SK-N-DZ (cell line): ENCODE data around the gene FGF19.

ENCODE experiments used
- DNase-seq: peaks from one replicate; pipeline ENCODE4 v3.0.0-alpha.2; 2015; ENCODE audit warnings: low spot score

Gene FGF19

DNA sequence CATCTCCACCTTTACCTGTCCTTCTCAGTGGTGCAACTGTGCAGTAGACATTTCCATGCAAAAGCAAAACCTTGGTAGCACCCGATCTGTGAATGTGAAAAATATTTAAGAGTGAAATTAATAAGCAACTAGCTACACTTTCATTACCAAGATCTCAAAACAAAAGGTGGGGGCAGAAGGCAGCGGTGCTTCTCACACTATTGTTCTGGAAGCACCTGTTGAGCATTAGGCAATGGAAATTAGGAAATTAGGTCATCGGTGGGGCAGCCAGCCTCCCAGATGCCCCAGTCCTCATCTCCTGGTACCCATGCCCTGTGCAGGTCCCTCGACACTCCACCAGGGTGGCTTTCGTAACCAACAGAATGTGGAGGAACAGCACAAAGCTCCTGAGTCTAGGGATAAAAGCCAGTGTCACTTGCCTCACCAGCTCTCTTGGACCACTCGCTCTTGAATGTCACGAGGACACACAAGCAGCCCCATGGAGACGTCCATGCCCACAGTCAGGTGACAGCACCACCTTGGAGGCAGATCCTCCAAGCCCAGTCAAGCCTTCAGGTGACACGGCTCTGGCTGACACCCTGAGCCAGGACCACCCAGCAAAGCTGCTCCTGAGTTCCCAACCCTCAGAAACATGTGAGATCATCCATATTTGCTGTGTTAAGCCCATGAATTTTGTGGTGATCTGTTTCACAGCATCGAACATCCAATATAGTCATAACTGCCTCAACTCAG, 31.9 kb downstream of the FGF19 start:
- no peak for DNase-seq

DNA sequence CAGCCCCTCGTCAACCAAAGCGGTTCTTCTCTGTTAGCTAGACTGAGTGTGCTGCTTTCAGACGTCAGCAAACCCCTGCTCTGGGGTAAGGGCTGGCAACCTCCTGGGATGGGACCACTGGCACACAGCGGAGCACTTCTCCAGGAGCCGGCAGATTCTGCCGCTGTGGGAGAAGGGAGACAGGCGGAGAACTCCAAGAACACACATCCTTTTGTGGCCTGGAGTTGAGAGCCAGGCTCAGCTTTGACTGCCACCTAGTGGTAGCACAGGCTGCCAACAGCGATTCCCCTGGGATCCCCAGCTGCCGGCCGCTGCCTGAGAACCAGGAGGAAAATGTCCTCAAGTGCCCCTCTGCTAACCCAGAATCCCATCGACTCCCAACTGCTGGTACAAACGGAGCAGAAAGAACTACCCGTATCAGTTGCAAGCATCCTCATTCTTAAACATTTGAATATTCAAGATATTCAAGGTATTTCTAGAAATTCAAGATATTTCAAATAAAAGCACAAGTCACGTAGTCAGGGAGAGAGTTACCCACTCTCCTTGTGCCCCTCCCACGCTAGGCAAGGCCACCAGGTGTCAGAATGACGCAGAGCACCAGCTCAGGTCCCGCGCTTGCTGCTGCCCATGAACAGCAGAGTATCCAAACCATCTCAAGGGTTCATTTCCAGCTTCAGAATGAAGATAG, 33.5 kb downstream of the FGF19 start:
- peak; percentile 87 for DNase-seq

DNA sequence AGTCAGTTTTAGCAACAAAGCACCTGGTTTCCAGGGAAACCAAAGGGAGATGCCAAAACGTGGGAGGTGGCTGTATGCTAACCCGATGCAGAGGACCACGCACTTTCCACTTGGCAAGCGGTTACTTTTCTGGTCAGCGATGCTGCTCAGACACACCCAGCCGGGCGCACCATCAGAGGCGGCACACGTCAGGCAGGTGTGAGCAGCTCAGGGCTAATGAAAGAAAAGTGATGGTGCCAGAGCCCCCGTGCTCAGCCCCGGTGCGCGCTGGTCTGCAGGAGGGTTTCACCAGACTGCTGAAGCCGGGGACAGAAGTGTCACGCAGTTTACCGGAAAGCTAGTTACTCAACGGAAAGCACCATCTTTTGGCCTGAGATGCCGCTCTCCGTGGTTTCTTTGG, 34.3 kb downstream of the FGF19 start:
- DNase-seq, result no peak

GRCh38 chr11:69667619-69668604, 35.9 kb downstream of the FGF19 start:
- DNase-seq, result no peak

DNA sequence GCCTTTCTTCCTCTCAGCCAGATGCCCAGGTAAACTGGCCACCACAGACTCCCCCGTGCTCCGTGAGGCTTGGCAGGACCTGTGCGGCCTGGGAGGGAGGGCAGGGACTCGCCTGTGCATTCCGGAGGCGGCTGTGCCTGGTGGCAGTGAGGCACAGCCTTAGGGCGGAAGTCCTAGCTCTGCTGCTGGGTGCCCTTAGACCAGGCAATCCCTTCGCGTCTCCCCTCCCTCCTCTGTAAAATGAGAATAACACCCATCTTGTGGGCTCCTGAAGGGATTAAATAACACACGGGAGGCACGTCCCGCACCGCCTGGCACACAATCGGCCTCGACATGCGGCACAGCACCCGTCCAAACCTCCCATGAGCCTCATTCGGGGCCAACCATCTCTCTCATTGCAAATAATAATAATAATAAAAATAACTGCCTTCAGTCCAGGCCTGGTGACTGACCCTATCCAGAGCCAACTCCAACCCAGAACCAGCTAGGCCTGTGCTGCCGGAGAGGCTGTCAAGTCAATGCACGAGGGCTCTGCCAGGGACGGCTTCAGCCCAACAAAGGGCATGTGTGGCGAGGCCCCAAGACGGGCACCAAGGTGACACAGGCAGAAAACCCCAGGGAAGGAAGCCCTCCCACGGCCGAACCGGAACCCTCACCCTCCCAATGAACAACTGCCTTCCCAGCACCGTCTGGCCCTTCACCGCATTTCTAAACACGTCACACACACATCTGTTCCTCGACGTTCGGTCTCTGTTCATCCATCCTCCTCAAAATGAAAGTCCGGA, 36.9 kb downstream of the FGF19 start:
- DNase-seq, result no peak

DNA sequence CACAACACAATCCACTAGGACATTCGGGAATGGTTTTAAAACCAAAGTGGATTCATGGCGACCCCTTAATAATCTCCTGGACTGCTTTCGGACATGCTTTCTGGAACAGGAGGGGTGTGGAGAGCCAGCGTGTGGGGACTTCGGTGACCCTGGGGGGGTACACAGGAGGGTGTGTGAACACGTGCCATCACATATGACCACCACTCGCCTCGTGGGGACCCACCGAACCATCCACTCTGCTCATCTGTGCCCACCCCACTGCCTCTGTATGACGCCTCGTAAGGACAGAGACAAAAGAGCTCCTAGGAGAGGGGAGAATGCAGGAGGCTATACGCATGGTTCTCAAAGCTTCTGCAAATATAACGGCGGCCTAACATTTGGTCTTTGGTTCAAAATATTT, 37.6 kb downstream of the FGF19 start:
- no peak for DNase-seq

DNA sequence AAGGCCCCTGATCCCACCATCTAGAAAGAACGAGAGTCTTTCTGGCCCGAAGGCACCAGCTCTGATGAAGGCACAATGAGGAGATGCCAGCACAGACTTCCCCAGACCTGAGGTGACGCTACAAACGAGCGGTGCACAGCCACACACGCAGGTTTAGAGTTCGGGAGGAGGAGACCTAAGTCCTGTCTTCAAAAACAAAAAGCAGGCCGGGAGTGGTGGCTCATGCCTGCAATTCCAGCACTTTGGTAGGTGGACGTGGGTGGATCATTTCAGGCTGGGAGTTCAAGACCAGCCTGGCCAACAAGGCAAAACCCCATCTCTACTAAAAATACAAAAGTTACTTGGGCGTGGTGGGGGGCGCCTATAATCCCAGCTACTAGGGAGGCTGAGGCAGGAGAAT, 38.2 kb downstream of the FGF19 start:
- no peak for DNase-seq

- DNase-seq, result no peak
These were observed 38.9 kb downstream of the FGF19 start for GRCh38 chr11:69664901-69665300.

- no peak for DNase-seq
These were observed 39.6 kb downstream of the FGF19 start for GRCh38 chr11:69664103-69664775.

DNA sequence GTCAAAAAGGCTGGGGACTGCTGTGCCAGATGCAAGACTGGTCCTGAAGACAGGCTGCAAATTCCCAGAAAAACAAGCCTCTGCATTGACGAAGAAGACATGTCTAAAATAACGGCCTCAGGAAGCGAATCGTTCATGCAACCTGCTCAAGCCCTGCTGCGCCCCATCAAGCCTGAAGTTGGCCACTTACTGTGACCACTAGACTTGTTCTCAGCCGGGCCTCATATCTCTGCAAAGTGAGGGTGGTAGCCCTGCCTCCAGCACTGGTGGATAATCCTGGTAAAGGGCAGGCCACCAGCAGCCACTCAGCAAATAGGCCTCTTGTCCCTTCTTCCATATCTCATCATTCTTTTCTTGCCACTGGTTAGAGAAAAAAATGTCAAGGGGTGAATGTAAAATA, 40.5 kb downstream of the FGF19 start:
- no peak for DNase-seq

DNA sequence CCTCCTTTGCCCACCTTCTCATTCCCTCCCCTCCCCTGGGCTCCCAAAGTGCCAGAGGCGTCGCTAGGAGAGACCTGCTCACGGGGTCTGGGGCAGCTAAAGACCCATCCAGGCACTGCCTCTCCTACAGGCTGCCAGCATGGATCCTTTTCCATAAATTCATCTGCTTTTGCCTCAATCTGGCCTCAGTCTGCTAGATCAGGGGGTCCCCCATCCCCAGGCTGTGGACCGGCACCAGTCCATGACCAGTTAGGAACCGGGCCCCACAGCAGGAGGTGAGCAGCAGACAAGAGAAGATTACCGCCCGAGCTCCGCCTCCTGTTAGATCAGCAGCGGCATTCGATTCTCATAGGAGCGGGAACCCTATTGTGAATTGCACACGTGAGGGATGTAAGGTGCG, 41.0 kb downstream of the FGF19 start:
- DNase-seq, result no peak

GRCh38 chr11:69662021-69662698, 41.7 kb downstream of the FGF19 start:
- no peak for DNase-seq

GRCh38 chr11:69661413-69661715, 42.5 kb downstream of the FGF19 start:
- no peak for DNase-seq

DNA sequence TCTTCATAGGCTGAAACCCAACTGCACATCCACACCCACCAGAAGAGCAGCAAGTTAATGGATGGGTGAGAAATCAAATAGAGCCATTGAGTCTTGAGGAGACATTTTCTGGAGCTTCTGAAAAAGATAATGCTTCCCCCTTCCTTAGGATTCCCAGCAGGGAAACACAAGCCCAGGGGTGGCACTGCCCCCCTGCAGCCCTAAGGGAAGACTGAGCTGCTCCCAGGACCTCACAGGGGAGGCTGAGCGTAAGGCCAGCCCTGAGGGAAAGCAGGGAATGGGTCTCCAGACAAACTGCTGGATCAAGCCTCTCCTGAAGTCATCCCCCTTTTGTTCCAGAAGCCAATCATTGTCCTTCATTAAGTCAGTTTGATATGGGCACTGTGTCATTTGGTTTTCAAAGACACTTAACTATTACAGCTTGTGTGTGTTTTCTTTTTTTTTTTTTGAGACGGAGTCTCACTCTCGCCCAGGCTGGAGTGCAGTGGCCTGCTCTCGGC, 43.8 kb downstream of the FGF19 start:
- DNase-seq, result no peak

GRCh38 chr11:69659591-69659990, 44.2 kb downstream of the FGF19 start:
- DNase-seq, result no peak

GRCh38 chr11:69658626-69659450, 45.0 kb downstream of the FGF19 start:
- no peak for DNase-seq

GRCh38 chr11:69657911-69658625, 45.8 kb downstream of the FGF19 start:
- DNase-seq, result peak; percentile 54

GRCh38 chr11:69657456-69657910, 46.3 kb downstream of the FGF19 start:
- DNase-seq, result no peak
